Memory B cell (primary cell): Measurements from ENCODE around the gene ZNF468.
"Not testable (repeated sequence)": the region's sequence is repeated elsewhere in the genome, so short reads cannot be mapped to it uniquely, and the experiment has no call there.

Experiments used
- ATAC-seq: fragments of 150-1000 bp; cut with Tn5 transposase; 2 replicates; pipeline ENCODE4 v1.10.0; 2021; ENCODE audit warnings: low read depth, mild to moderate bottlenecking, moderate library complexity
- DNase-seq, 2 donors: peaks; one replicate each; pipeline ENCODE4 v3.0.0; 2022; ENCODE audit warnings: low spot score in 2 of 2
- H3K27ac Mint-ChIP-seq: one replicate; pipeline ENCODE4 v1.8.0; 2022; ENCODE audit warnings: mild to moderate bottlenecking, moderate library complexity, mixed read lengths
- H3K27me3 Mint-ChIP-seq: one replicate; pipeline ENCODE4 v1.8.0; 2022; ENCODE audit warnings: mixed read lengths
- H3K36me3 Mint-ChIP-seq: one replicate; pipeline ENCODE4 v1.8.0; 2022; ENCODE audit warnings: mild to moderate bottlenecking, mixed read lengths
- H3K4me1 Mint-ChIP-seq: one replicate; pipeline ENCODE4 v1.8.0; 2022; ENCODE audit warnings: mixed read lengths
- H3K4me3 Mint-ChIP-seq: one replicate; pipeline ENCODE4 v1.8.0; 2022; ENCODE audit warnings: mild to moderate bottlenecking, moderate library complexity, mixed read lengths
- H3K9me3 Mint-ChIP-seq: one replicate; pipeline ENCODE4 v1.8.0; 2022; ENCODE audit warnings: mixed read lengths

ZNF468 gene

GRCh38 chr19:52857378-52858191, at the start of gene ZNF468:
TSS of gene ZNF468 (minus strand) at chr19:52857619. CDS start at chr19:52854272, 3,347 bp downstream.
- not testable (repeated sequence) for H3K4me1 Mint-ChIP-seq, H3K27me3 Mint-ChIP-seq, H3K9me3 Mint-ChIP-seq
- peak; percentile 98 for ATAC-seq
- Mint-ChIP-seq H3K36me3 (peaks cover 15% of the 10 kb centered on the region), H3K27ac (peak within 1 kb of the TSS; percentile 86), H3K4me3 (peak within 1 kb of the TSS; percentile 97)
- peak; percentile 54 to 59 for DNase-seq

- peak overlapping the region; percentile 75 for H3K27ac Mint-ChIP-seq
- not testable (repeated sequence) for DNase-seq, H3K4me3 Mint-ChIP-seq, H3K4me1 Mint-ChIP-seq, H3K27me3 Mint-ChIP-seq, ATAC-seq
- peaks cover 27% of the 10 kb centered on the region for H3K36me3 Mint-ChIP-seq
- peaks cover 18% of the 10 kb centered on the region for H3K9me3 Mint-ChIP-seq
These were observed 46.8 kb upstream of the ZNF468 start for GRCh38 chr19:52904052-52904780.

GRCh38 chr19:52901842-52902241, 44.4 kb upstream of the ZNF468 start:
- Mint-ChIP-seq H3K9me3 (peaks cover 11% of the 10 kb centered on the region), H3K27ac (no peak overlapping the region), H3K4me1 (peaks cover 4% of the 10 kb centered on the region), H3K27me3 (no peaks in the 10 kb centered on the region), H3K36me3 (peaks cover 13% of the 10 kb centered on the region), H3K4me3 (no peak overlapping the region)
- ATAC-seq: no peak
- DNase-seq: no peak

- ATAC-seq, H3K36me3 Mint-ChIP-seq, H3K9me3 Mint-ChIP-seq, H3K27me3 Mint-ChIP-seq, H3K27ac Mint-ChIP-seq, DNase-seq, H3K4me1 Mint-ChIP-seq: not testable (repeated sequence)
- H3K4me3 Mint-ChIP-seq: peak overlapping the region; percentile 7
These were observed 41.2 kb upstream of the ZNF468 start for GRCh38 chr19:52898596-52898995.

DNA sequence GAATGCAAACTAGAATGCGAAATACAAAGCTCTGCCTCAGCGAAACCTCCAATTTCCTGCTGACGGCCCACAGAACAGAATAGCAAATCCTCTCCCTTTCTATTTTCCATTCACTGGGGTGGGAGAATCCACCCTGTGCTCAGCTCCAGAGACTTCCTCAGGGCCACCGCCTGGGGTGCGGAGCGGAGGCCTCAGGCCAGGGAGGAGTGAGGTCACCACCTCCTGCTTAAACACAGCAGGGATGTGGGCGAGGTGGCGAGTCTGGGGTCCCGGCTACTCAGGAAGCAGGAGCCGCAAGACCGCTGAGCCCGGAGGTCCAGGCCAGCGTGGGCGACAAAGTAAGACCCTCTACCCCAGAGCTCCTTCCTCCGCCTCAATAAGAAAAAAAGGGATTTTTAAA, 40.7 kb upstream of the ZNF468 start:
- Mint-ChIP-seq H3K4me3 (peak overlapping the region; percentile 88), H3K9me3 (no peaks in the 10 kb centered on the region), H3K36me3 (peaks cover 8% of the 10 kb centered on the region), H3K27ac (peak overlapping the region; percentile 92), H3K27me3 (no peaks in the 10 kb centered on the region), H3K4me1 (peaks cover 7% of the 10 kb centered on the region)
- DNase-seq (no peak), ATAC-seq (no peak)

- Mint-ChIP-seq H3K4me3 (peak within 1 kb of the TSS; percentile 88), H3K9me3 (no peaks in the 10 kb centered on the region), H3K27me3 (no peaks in the 10 kb centered on the region), H3K36me3 (peaks cover 14% of the 10 kb centered on the region), H3K27ac (peak within 1 kb of the TSS; percentile 92), H3K4me1 (peaks cover 12% of the 10 kb centered on the region)
- peak; percentile 91 to 94 for DNase-seq
- ATAC-seq: peak; percentile 100
These were observed 39.9 kb upstream of the ZNF468 start, which contains the start of gene ZNF320 for GRCh38 chr19:52897138-52897935. TSS of gene ZNF320 (minus strand) at chr19:52897635. CDS start at chr19:52890255, 7,380 bp downstream.

DNA sequence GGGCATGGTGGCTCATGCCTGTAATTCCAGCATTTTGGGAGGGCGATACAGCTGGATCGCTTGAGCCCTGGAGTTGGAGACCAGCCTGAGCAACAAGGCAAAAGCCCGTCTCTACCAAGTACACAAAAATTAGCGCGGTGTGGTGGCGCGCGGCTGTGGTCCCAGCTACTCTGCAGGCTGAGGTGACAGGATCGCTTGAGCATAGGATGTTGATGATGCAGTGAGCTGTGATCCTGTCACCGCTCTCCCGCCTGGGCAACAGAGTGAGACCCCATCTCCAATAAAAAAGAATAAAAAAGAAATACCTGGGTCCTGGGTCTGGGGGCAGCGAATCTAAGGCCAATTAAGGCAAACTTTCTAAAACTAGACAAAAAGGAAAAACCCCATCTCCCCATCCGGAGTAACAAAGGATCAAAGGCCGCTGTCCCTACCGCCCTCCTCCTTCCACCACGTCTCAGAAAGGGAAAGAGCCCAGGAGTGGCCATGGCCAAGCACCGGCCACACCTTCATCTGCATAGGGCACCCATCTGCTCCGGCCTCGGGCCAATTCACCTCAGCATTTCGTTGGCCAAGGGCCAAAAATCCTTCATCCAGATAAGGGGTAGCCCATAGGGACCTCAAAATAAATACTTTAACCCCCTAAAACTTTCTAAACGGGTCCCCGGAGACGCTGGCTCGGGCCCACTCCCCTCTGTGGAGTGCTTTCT, 39.2 kb upstream of the ZNF468 start:
- DNase-seq: no peak

GRCh38 chr19:52891336-52891735, 33.9 kb upstream of the ZNF468 start:
- H3K4me3 Mint-ChIP-seq: no peak overlapping the region
- H3K36me3 Mint-ChIP-seq: peaks cover 56% of the 10 kb centered on the region
- DNase-seq: no peak
- H3K4me1 Mint-ChIP-seq: peaks cover 11% of the 10 kb centered on the region
- no peak overlapping the region for H3K27ac Mint-ChIP-seq
- peaks cover 4% of the 10 kb centered on the region for H3K9me3 Mint-ChIP-seq
- H3K27me3 Mint-ChIP-seq: no peaks in the 10 kb centered on the region
- ATAC-seq: no peak

More for the DNA sequence above, 39.2 kb upstream of the ZNF468 start:
- Mint-ChIP-seq H3K27ac (peak overlapping the region; percentile 92), H3K9me3 (no peaks in the 10 kb centered on the region), H3K4me1 (peaks cover 12% of the 10 kb centered on the region), H3K4me3 (peak overlapping the region; percentile 88), H3K36me3 (peaks cover 16% of the 10 kb centered on the region), H3K27me3 (no peaks in the 10 kb centered on the region)
- ATAC-seq: no peak

GRCh38 chr19:52889931-52890330, 32.5 kb upstream of the ZNF468 start:
- Mint-ChIP-seq H3K36me3 (peaks cover 58% of the 10 kb centered on the region), H3K27me3 (no peaks in the 10 kb centered on the region), H3K9me3 (peaks cover 4% of the 10 kb centered on the region), H3K4me1 (peaks cover 11% of the 10 kb centered on the region), H3K4me3 (no peak overlapping the region), H3K27ac (no peak overlapping the region)
- ATAC-seq: no peak
- no peak for DNase-seq

DNA sequence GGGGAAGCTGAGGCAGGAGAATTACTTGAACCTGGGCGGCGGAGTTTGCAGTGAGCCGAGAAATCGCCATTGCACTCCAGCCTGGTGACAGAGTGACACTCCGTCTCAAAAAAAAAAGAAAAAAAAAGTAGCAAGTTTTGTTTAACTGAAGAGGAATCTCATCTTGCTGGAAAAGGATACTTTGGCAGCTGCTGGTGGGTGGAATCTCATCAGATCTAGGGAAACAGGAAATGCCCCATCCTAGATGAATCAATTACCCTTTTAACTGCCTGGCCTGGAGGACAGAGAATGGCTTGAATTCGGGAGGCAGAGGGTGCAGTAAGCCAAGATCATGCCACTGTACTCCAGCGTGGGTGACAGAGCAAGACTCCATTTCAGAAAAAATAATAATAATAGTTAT, 31.7 kb upstream of the ZNF468 start:
- H3K27ac Mint-ChIP-seq: no peak overlapping the region

DNA sequence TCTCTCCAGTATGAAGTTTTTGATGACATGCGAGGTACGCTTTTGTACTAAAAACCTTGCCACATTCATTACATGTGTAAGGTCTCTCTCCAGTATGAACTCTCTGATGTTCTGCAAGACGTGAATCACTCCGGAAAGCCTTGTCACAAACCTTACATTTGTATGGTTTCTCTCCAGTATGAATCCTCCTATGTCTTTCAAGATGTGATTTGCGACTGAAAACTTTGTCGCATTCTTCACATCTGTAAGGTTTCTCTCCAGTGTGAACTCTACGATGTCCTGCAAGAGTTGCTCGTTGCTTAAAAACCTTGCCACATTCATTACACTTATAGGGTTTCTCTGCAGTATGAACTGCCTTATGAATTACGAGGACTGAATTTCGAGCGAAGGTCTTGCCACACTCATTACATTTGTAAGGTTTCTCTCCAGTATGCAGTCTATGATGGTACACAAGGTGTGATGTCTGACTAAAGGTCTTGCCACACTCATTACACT, 23.5 kb upstream of the ZNF468 start:
- peaks cover 27% of the 10 kb centered on the region for H3K9me3 Mint-ChIP-seq
- DNase-seq: no peak
- ATAC-seq: no peak
- H3K36me3 Mint-ChIP-seq: peaks cover 61% of the 10 kb centered on the region
- no peaks in the 10 kb centered on the region for H3K4me1 Mint-ChIP-seq
- no peak overlapping the region for H3K4me3 Mint-ChIP-seq
- no peak overlapping the region for H3K27ac Mint-ChIP-seq
- no peaks in the 10 kb centered on the region for H3K27me3 Mint-ChIP-seq

More for the DNA sequence above, 31.7 kb upstream of the ZNF468 start:
- H3K36me3 Mint-ChIP-seq: peaks cover 61% of the 10 kb centered on the region
- DNase-seq (no peak), ATAC-seq (no peak)
- no peaks in the 10 kb centered on the region for H3K27me3 Mint-ChIP-seq
- peaks cover 6% of the 10 kb centered on the region for H3K9me3 Mint-ChIP-seq
- H3K4me1 Mint-ChIP-seq: peaks cover 11% of the 10 kb centered on the region
- H3K4me3 Mint-ChIP-seq: no peak overlapping the region

GRCh38 chr19:52872996-52873395, 15.6 kb upstream of the ZNF468 start:
- H3K36me3 Mint-ChIP-seq: peaks cover 18% of the 10 kb centered on the region
- not testable (repeated sequence) for DNase-seq, ATAC-seq, H3K4me1 Mint-ChIP-seq, H3K9me3 Mint-ChIP-seq, H3K4me3 Mint-ChIP-seq, H3K27ac Mint-ChIP-seq, H3K27me3 Mint-ChIP-seq

DNA sequence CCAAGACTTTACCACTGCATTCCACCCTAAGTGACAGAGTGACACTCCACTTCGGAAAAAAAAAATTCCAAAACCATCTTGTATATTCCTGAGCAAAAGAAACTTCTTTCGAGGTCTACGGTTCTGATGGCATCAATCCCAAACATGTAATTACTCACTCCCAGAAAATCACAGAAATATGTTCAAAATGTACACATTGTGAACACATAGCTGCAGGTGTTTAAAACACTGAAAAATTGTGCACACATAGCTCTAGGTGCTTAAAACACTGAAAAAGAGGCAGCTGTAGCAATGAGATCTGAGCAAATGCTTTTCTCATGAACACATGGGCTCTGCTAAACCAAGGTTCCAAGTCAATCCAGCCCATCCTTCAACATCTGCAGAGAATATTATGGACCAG, 14.0 kb upstream of the ZNF468 start:
- Mint-ChIP-seq H3K4me3 (no peak overlapping the region), H3K9me3 (peaks cover 5% of the 10 kb centered on the region), H3K27ac (no peak overlapping the region), H3K36me3 (peaks cover 13% of the 10 kb centered on the region), H3K4me1 (no peaks in the 10 kb centered on the region), H3K27me3 (no peaks in the 10 kb centered on the region)
- DNase-seq (no peak), ATAC-seq (no peak)
